DMS53 (cell line): ENCODE results near the gene GNAZ.

Experiments used
- DNase-seq: peaks from one replicate; lab custom pipeline; 2025; lab: John Stamatoyannopoulos, UW

The GNAZ gene

DNA sequence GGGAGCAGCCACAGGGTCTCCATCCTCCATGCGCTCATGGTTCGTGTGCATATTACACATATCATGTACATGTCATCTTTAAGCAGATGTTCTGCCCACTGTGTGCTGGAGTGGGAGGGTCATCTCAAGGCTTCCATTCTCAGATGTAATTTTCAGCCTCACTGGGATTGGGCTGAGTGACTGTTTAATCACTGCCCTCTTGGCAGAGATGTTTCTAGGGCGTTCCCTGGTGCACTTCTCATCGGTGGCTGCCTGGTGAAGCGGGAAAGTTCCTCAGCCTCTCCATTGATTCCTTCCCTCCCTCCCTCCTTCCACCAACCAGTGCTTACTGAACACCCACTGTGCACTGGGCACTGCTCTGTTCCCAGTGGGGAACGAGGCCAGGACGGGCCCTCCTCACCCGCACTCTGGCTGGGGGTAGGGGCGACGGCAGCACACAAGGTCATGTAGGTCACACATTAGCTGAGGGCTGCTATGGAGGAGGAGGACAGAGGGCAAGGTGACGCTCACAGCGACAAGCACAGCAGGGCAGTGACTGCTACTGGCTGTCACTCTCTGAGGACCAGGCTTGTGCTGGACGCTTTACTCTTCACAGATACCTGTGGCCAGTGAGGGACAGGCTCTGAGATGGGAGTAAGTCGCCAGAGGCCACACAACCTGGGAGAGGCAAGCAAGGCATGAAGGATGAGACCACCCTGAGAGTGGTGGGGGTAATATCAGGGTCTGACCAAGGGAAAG lies 22.9 kb downstream of the GNAZ start:
- DNase-seq = no peak

DNA sequence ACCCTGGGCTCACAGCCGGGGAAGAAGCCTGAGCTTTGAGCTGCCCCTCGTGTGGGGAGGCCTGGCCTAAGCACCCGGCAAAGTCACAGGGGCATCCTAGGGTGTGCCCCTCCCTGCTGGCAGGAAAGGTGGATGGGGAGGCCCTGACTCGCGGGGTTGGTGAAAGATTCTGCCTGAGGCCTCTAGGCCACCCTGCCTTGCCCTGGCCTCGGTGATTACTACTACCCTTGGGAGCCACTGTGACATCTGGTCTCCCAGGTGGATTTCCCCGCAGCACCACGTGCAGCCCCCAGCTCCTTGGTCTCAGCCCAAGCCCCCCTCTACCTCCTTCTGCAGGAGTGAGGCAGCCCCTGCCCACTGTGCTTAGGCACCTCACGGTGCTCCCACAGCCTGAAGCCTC lies 23.9 kb downstream of the GNAZ start:
- no peak for DNase-seq

- DNase-seq = no peak
Observed at GRCh38 chr22:23094695-23095681, 24.7 kb downstream of the GNAZ start.

DNA sequence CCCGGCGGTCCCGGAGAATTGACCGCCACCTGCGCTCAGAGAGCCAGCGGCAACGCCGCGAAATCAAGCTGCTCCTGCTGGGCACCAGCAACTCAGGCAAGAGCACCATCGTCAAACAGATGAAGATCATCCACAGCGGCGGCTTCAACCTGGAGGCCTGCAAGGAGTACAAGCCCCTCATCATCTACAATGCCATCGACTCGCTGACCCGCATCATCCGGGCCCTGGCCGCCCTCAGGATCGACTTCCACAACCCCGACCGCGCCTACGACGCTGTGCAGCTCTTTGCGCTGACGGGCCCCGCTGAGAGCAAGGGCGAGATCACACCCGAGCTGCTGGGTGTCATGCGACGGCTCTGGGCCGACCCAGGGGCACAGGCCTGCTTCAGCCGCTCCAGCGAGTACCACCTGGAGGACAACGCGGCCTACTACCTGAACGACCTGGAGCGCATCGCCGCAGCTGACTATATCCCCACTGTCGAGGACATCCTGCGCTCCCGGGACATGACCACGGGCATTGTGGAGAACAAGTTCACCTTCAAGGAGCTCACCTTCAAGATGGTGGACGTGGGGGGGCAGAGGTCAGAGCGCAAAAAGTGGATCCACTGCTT lies 25.5 kb downstream of the GNAZ start:
- DNase-seq = no peak

GRCh38 chr22:23097412-23098229 lies 27.3 kb downstream of the GNAZ start:
- DNase-seq = no peak

DNA sequence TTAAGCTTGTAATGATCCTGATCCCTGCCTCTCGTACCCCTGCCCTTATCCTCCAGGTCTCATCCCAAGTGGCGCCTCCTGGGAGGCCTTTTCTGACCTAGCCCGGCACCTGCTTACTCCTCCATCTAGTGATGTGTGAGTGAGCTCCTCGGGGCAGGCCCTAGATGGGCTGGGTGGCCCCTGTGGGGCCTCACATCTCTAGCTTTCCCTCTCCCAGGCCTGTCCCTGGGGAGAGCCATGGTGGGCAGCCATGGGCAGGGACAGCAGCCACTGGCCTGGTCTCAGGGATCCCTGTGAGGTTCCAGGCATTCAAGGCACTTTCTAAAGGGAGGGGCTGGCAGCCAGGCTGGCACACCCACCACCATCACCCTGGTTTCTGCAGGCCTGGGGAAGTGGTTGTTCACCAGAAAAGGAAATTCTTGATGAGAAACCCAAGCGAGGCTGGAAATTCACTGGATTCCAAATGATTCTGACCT lies 27.9 kb downstream of the GNAZ start:
- no peak for DNase-seq

GRCh38 chr22:23098718-23099530 lies 28.6 kb downstream of the GNAZ start:
- DNase-seq = no peak

- DNase-seq = no peak
Observed at GRCh38 chr22:23099531-23099804, 29.1 kb downstream of the GNAZ start.

GRCh38 chr22:23100124-23100801 lies 29.9 kb downstream of the GNAZ start:
- no peak for DNase-seq

GRCh38 chr22:23101524-23101923 lies 31.2 kb downstream of the GNAZ start:
- no peak for DNase-seq

GRCh38 chr22:23102002-23102655 lies 31.8 kb downstream of the GNAZ start:
- no peak for DNase-seq

DNA sequence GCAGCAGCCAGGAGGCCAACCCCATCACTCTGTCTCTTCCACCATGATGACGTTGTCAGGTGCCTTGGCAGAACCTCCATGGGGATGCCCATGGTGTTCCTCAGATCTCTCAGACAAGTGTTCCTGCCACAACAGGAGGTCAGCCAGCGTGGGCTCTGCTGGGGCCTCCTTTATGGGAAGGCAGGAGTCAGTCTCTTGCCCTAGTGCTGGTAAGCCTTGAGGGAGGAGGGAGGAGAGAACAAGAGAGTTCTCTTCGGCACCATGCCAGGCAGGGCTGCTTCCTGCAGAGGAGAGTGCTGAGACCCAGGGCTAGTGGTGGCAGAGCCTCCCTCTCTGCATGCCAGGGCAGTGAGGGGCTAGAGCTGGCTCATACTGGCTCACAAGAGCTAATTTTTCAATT lies 32.5 kb downstream of the GNAZ start:
- DNase-seq = no peak

- DNase-seq = no peak
Observed at GRCh38 chr22:23103199-23103954, 33.1 kb downstream of the GNAZ start.

DNA sequence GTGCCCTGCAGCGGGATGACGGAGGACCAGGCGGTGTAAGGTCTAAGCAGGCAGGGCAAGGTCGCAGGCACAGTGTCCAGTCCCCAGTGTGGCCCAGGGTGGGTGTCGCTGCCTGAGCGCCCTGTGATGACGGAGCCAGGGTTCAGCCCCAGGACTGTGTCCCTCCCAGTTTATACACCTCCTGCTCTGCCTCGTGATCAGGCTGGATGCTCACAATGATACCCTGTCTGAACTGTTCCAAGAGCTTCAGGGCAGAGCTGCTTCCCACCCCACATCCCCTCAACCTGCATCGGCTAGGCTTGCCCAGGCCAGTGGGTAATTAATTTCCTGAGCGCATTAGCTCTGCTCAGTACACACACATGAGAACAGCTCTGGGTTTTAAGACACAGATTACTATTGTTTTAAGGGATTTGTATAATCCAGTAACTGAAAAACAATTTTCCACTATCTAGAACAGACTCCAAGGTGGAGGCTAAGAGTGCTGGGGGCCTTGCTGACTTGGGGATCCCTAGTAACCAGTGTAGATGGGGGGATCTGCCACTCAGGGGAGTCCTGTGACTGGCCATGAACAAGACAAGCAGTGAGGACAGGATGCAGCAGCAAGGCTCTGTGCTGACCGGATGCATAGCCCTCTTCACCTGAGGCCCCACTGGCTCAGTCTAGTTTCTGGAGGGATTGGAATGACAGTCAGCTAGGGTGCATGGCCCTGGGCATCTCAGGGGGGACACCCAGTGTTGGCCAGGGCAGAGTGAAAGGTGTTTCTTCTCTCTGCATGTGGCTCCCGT lies 34.1 kb downstream of the GNAZ start:
- DNase-seq = no peak

DNA sequence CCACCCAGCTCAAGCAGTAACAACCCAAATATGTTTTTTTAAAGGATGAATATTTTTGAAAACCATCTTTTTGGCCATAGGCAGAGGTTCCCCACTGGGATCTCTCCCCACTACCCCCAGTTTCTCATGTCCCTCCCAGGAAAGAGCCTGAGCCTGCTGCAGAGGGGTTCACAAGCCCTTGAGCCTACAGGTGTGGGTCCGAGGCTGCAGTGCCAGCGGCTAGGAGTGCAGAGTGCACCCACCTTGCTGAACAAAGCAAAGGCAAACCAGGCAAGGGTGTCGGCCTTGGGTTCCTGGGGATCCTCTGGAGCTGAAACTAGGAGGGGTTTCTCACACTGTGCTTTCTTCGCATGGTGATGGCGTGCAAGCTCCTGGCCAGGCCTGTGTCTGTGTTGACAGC lies 35.0 kb downstream of the GNAZ start:
- no peak for DNase-seq

DNA sequence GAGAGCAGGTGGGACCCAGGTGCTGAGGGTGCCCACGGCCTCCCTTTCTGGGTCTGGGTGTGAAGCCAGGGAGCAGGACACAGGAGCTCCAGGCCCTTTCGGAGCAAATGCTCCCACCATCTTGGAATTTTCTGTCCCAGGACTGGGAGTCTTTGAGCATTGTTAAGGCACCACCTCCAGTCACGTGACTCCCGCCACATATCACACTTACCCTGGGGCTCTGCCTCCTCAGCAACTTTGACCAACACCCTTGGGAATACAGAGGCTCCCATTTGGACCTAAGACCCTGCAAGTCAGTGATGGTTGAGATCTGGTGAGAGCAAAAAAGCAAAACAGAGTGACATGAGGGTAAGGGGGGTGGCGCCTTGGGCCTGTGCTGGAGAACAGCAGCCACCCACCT lies 35.6 kb downstream of the GNAZ start:
- DNase-seq = no peak

- DNase-seq = no peak
Observed at GRCh38 chr22:23106344-23106743, 36.0 kb downstream of the GNAZ start.

DNA sequence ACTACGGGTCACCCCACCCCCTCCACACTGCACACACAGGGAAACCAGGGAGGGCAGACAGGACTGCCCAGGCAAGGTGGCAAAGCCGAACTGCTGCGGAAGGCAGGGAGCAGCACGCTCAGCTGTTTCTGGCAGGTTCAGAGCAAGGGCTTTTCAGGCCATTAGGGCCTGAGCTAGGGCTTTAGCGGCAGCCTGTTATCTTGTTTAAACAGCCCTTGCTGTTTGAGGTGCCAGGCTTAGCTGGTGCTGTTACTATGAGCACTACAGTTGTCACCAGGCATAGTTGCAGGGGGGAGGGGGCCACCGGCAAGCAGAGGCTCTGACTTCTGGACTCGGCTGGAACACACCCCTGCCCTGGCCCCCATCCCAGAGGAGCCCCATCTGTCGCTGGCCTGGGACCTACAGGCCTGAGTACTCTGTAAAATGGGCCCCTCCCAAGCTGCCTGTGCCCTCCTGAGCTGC lies 36.6 kb downstream of the GNAZ start:
- DNase-seq = peak; percentile 15
